ENCODE data around the gene TDRD3.
A peak's percentile ranks its signal among the peaks of the same experiment; 100 is the strongest.
"Not testable (repeated sequence)": the region's sequence is repeated elsewhere in the genome, so short reads cannot be mapped to it uniquely, and the experiment has no call there.

The TDRD3 gene

GRCh38 chr13:60398907-60399589 is 2.0 kb downstream of the TDRD3 start:
- no peak for DNase-seq

GRCh38 chr13:60402022-60402421 is 5.0 kb downstream of the TDRD3 start:
- no peak for DNase-seq

GRCh38 chr13:60407095-60407494 is 10.1 kb downstream of the TDRD3 start:
- no peak for DNase-seq

GRCh38 chr13:60407852-60408251 is 10.8 kb downstream of the TDRD3 start:
- not testable (repeated sequence) for DNase-seq

GRCh38 chr13:60409574-60410292 is 12.7 kb downstream of the TDRD3 start:
- DNase-seq = not testable (repeated sequence)

GRCh38 chr13:60410299-60410698 is 13.3 kb downstream of the TDRD3 start:
- no peak for DNase-seq

- DNase-seq = no peak
These were observed 14.4 kb downstream of the TDRD3 start for GRCh38 chr13:60411464-60411863.

GRCh38 chr13:60411983-60412382 is 15.0 kb downstream of the TDRD3 start:
- no peak for DNase-seq

GRCh38 chr13:60412909-60413616 is 16.0 kb downstream of the TDRD3 start:
- no peak for DNase-seq

GRCh38 chr13:60414177-60414576 is 17.2 kb downstream of the TDRD3 start:
- peak; percentile 30 for DNase-seq

- DNase-seq = no peak
These were observed 20.7 kb downstream of the TDRD3 start for GRCh38 chr13:60417734-60418133.

- DNase-seq = no peak
These were observed 21.9 kb downstream of the TDRD3 start for GRCh38 chr13:60418954-60419353.

- no peak for DNase-seq
These were observed 28.3 kb downstream of the TDRD3 start for GRCh38 chr13:60425332-60425731.

GRCh38 chr13:60426075-60426474 is 29.1 kb downstream of the TDRD3 start:
- no peak for DNase-seq

- DNase-seq = no peak
These were observed 30.3 kb downstream of the TDRD3 start for GRCh38 chr13:60427285-60427684.

GRCh38 chr13:60431108-60431700 is 34.2 kb downstream of the TDRD3 start:
- DNase-seq = peak; percentile 77

- DNase-seq = no peak
These were observed 36.5 kb downstream of the TDRD3 start for GRCh38 chr13:60433505-60433904.

GRCh38 chr13:60435762-60436374 is 38.8 kb downstream of the TDRD3 start:
- no peak for DNase-seq

- DNase-seq = no peak
These were observed 42.2 kb downstream of the TDRD3 start for GRCh38 chr13:60439201-60439600.

- DNase-seq = no peak
These were observed 44.7 kb downstream of the TDRD3 start for GRCh38 chr13:60441761-60442160.

GRCh38 chr13:60448907-60449510 is 52.0 kb downstream of the TDRD3 start:
- peak; percentile 60 for DNase-seq

GRCh38 chr13:60453490-60453889 is 56.5 kb downstream of the TDRD3 start:
- DNase-seq = no peak

- no peak for DNase-seq
These were observed 57.4 kb downstream of the TDRD3 start for GRCh38 chr13:60454425-60454824.

Data from NCI-H1092 treated with DMSO at 0.1 percent for 48 hours (cell line).